Left colon (tissue), 2 donors: Measurements from ENCODE around the gene ASMT. TPM values are rescaled to one million over a fixed set of nuclear protein-coding genes. Genes with fewer than 3 reads are reported as not detected.
"Not testable (repeated sequence)": the region's sequence is repeated elsewhere in the genome, so short reads cannot be mapped to it uniquely, and the experiment has no call there.

Experiments used
- ATAC-seq: fragments of 200-7000 bp; cut with Tn5 transposase; one replicate; pipeline ENCODE4 v1.9.1; 2020; ENCODE audit warnings: mild to moderate bottlenecking, moderate library complexity
- DNase-seq, 2 donors: peaks; one replicate each; pipeline ENCODE4 v3.0.0-alpha.2; 2020
- intact Hi-C, 2 donors: fragments of 100-400 bp; cut with DNase I in 1 of 2; cut with micrococcal nuclease in 1 of 2; formaldehyde crosslinking; loops; one replicate each; pipeline versions ENCODE4 v1.11.2 to v1.14.0; 2022; cut with DNase I, micrococcal nuclease
- total RNA-seq, 2 donors: library from RNA; stranded (reverse); fragmentation: NEBNext Ultra II Directional; extraction: Animal tissue kit (Norgen Biotek cat#: 25700); gene quantifications; one replicate each; pipeline ENCODE4 v1.2.1, GENCODE V29; 2021
- donor health status: DM: no; HTN: no; CAD: no.
- donor health status: DM: yes; HTN: yes; CAD: no.

The ASMT gene
- total RNA-seq, 2 donors from 2014 or later, result not detected

DNA sequence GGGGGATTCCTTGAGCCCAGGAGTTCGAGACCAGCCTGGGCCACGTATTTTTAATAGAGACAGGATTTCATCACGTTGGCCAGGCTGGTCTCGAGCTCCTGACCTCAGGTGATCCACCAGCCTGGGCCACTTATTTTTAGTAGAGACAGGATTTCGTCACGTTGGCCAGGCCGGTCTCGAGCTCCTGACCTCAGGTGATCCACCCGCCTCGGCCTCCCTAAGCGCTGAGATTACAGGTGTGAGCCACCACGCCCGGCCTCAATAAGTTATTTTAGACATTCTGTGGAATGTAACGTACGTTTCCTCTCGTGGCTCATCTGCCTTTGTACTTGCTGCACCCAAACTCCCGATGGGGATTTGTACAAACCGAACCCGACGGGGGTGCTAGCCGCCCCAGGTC is 8.8 kb downstream of the ASMT start:
- no peak for ATAC-seq
- intact Hi-C loops, result no loop called here

DNA sequence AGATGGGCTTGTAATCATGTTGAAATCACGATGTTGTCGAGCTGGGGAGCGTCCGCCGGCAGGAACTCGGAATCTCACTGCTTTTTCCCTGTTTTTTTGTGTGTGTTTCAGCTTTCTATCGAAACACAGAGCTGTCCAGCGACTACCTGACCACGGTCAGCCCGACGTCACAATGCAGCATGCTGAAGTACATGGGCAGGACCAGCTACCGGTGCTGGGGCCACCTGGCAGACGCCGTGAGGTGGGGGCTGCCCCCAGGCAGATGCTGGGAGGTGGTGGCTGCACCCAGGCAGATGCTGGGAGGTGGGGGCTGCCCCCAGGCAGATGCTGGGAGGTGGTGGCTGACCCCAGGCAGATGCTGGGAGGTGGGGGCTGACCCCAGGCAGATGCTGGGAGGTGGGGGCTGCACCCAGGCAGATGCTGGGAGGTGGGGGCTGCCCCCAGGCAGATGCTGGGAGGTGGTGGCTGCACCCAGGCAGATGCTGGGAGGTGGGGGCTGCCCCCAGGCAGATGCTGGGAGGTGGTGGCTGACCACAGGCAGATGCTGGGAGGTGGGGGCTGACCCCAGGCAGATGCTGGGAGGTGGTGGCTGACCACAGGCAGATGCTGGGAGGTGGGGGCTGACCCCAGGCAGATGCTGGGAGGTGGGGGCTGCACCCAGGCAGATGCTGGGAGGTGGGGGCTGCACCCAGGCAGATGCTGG is 9.4 kb downstream of the ASMT start:
- intact Hi-C loops, ATAC-seq, DNase-seq: not testable (repeated sequence)

More for the DNA sequence above, 8.8 kb downstream of the ASMT start:
- DNase-seq, result no peak

DNA sequence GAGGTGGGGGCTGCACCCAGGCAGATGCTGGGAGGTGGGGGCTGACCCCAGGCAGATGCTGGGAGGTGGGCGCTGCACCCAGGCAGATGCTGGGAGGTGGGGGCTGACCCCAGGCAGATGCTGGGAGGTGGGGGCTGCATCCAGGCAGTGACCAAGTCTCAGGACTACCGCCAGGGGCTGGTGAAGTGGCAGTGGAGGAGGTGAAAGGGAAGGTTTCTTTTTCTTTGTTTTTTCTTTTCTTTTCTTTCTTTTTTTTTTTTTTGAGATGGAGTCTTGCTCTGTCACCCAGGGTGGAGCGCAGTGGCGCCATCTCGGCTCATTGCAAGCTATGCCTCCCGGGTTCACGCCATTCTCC is 10.0 kb downstream of the ASMT start:
- intact Hi-C loops, ATAC-seq, DNase-seq: not testable (repeated sequence)

DNA sequence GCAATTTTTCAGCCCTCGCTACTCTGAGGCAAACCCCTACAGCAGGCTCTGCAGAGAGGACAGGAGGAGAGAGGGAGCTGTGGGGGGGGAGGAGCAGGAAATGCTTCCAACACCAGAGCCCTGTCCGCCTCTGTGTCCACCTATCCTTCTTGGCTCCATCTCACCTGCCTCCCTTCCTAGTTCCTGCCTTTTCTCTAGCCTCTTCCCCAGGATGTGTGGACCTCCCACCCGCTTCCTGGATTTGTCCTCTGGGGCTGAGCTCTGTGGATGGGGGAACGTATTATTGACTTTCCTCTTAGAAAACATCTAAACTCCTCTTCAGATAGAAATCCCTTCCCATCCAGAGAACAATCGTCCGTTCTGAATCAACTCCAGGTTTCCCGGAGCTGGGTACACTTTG is 14.4 kb downstream of the ASMT start:
- intact Hi-C loops, result no loop called here
- ATAC-seq, result no peak

DNA sequence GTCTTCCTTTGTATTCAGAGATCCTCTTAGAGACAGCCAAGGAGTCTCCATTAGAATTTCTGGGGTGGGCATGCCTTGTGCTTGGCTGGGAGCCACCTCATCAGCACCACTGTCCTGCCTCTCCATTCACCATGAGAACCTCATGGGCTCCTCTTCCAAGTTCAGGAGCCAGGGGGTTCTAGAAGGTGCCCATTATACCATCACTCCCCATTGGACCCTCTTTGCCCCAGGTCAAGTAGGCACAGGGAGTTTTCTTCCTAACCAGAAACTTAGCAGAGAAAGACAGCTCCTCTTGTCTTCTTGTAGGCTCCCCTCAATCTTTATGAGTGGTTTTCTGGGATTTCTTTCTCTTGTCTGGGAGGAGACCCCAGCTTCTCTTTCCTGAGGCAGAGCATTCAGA is 31.1 kb downstream of the ASMT start:
- intact Hi-C loops, result no loop called here
- ATAC-seq (no peak), DNase-seq (no peak)

More for the DNA sequence above, 14.4 kb downstream of the ASMT start:
- DNase-seq, result no peak

DNA sequence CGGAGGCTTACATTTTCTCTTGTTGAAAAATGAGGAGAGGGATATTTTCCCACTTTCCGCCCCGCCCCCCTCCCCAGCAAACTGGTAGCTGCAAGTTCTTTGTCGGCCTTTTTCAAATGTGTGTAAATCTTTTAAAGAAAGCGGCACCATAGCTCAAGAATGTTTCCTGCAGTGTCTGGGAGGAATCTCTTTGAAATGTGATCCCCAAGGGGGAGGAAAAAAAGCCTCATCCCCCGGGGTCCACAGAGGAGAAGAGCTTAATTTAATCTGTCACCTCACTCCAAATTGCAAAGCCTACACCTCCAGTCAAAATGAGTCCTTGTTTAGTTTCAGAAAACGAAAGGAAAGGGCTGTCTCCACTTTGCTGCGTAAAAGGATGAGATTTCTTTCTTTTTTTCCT is 34.8 kb downstream of the ASMT start:
- intact Hi-C loops, result loop anchor here (5.0 to 10.0 kb wide), 2 partner anchors 945 to 948 kb away; no protein-coding TSS in a partner anchor

DNA sequence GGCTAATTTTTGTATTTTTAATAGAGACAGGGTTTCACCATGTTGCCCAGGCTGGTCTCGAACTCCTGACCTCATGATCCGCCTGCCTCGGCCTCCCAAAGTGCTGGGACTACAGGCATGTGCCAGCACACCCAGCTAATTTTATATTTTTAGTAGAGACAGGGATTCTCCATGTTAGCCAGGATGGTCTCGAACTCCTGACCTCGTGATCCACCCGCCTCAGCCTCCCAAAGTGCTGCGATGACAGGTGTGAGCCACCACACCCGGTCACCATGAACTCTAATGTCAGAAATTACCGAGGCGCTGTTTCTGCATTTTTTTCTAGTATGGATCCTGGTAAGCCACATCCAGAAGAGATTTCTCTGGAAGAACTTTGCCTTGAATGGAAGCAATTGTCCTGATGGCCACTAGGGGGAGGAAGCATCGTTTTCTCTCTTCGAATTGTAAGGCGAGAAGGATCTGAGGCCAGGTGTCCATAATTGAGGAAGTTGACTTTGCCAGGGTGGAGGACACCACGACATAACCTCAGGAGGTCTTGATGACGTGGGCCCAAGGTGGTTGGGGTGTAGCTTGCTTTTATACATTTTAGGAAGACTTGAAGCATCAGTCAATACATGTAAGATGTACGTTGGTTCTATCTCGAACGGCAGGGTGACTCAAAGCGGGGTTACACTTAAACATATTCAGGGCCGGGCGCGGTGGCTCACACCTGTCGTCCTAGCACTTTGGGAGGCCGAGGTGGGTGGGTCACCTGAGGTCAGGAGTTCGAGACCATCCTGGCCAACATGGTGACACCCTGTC is 37.4 kb downstream of the ASMT start:
- peak; percentile 35 to 36 for DNase-seq
- intact Hi-C loops, result loop anchor here (5.0 to 10.0 kb wide), 2 partner anchors 943 to 945 kb away; no protein-coding TSS in a partner anchor
- peak; percentile 81 for ATAC-seq

More for the DNA sequence above, 34.8 kb downstream of the ASMT start:
- ATAC-seq (no peak), DNase-seq (no peak)

DNA sequence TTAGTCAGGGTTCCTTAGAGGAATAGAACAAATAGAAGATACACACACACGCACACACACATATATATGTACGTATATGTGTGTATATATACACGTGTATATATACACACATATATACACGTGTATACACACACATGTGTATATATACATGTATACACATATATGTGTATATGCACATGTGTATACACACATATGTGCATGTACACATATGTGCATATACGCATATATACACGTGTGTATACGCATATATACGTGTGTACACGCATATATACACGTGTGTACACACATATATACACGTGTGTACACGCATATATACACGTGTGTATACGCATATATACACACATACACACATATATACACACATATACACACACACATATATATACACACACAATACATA is 41.5 kb downstream of the ASMT start:
- ATAC-seq (no peak), DNase-seq (no peak)
- intact Hi-C loops, result loop anchor here in 1 of 2 donors (10.0 kb wide), 1 partner anchor 938 kb away; no protein-coding TSS in a partner anchor

DNA sequence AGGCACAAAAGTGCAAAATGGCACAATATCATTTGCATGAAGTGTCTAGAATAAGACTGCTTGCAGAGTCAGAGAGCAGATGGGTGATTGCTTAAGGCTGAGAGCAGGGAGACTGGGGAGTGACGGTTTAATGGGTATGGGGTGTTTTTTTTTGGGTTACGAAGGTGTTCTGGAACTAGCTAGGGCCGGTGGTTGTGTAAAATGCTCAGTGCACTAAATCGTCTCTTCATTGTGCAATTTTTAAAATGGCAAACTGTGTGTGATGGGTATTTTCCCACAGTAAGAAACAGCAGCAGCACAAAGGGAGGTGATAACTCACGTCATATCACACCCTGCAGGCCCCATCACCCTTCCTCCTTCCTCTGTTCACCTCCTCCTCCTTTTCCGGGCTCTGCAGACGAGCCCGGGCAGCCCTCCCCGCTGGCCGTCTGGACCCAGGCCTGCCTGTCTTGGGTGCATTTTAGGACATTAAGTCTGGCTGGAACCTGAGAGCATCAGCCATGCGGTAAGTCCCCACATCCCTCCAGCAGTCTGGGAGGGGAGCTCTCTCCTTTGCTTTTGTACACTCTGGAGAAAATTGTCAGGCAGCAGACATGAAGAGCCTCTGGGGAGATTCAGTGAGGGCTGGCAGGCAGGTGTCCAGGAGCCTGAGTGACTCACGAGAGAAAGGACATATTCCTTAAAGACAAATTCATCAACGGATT is 42.7 kb downstream of the ASMT start:
- ATAC-seq (peak; percentile 35), DNase-seq (peak in 1 of 2 donors; percentile 24)
- intact Hi-C loops, result loop anchor here in 1 of 2 donors (10.0 kb wide), 1 partner anchor 937 kb away; no protein-coding TSS in a partner anchor

DNA sequence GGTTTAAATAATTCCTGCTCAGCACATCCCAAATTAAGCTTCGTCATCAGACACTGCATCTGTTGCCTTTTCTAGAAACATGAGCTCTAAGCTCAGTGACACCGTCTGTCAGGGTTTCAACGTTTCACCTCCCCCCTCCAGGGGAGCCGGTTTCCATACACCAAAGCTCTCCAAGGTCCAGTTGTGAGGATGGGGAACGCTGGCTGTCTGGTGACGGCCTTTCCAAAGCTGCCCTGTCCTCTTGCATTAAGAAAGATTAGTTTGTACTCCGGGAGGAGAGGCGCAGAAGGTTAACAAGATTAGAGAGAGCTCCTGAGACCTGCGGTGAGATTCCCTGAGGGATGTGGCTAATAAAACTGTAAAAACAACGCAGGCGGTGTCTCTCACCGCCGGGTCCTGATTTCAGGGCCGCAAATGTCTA is 43.2 kb downstream of the ASMT start:
- ATAC-seq (no peak), DNase-seq (no peak)
- intact Hi-C loops, result loop anchor here in 1 of 2 donors (10.0 kb wide), 1 partner anchor 937 kb away; no protein-coding TSS in a partner anchor

DNA sequence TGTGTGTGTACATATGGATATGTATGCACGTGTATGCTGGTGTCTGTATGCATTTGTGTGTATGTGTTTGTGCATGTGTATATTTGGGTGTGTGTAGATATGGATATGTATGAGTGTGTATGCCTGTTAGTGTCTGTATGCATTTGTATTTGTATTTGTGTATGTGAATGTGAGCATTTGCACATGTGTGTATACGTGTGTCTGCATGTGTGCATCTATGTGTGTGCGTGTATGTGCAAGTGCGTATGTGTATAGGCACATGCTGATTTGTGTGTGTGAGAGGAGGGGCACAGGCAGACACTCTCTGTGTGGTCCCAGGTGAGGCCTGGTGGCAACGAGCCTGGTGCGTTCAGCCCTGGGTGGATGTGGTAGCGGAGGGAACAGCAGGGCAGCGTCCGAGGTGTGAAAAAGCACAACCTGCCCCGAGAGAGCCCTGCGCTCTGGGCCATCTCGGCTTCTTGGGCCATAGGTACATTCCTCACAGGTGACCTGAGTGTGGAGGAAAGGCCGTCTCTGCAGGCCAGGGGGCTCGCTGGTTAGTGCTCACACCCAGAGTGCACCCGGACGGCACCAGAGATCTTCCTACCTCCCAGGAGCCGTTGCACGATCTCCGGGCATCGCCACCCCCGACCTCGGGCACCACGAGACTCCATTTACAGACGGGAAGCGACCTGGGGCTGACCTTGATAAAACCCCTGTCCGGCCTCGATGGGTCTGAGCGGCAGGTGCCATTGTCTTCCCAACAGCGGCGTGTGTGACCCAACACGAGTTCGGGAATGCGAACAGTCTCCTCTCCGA is 45.0 kb downstream of the ASMT start:
- DNase-seq, result no peak
- intact Hi-C loops, result loop anchor here in 1 of 2 donors (10.0 kb wide), 1 partner anchor 935 kb away; no protein-coding TSS in a partner anchor
- no peak for ATAC-seq

DNA sequence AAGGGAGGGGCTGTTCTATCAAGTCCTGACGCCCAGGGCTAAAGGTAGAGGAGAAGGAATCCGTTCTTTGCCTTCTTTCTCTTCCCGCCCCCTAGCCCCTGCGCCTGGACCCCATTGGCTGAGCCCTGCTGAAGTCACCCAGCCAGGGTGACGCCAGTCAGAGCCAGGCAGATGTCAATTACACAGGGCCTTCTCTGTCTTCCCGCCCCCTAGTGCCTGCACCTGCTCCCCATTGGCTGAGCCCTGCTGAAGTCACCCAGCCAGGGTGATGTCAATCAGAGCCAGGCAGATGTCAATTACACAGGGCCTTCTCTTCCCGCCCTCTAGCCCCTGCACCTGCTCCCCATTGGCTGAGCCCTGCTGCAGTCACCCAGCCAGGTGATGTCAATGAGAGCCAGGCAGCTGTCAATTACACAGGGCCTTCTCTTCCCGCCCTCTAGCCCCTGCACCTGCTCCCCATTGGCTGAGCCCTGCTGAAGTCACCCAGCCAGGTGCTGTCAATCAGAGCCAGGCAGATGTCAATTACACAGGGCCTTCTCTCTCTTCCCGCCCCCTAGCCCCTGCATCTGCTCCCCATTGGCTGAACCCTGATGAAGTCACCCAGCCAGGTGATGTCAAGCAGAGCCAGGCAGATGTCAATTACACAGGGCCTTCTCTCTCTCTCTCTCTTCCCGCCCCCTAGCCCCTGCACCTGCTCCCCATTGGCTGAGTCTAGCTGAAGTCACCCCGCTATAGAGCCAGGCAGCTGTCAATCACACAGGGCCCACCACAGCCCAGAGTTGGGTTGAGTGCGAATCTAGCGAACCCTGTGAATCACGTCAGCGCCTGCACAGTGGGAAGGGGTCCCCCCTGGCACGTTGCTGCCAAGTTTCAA is 46.4 kb downstream of the ASMT start:
- ATAC-seq, result peak; percentile 61
- DNase-seq, result peak; percentile 60 to 77
- intact Hi-C loops, result no loop called here

DNA sequence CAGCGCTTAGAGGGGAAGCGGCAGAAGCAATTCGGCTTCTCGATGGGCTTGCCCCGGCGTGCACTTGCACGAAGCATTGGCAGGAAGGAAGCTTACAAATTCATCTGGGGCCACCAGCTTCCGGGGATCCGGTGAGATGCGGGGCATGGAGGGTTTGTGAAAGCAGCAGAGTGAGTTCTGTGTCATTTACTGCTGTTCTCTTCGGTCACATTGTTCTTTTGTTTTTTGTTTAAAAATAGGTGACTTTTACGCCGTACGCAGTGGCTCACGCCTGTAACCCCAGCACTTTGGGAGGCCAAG is 47.0 kb downstream of the ASMT start:
- intact Hi-C loops, result no loop called here
- DNase-seq (no peak), ATAC-seq (no peak)

DNA sequence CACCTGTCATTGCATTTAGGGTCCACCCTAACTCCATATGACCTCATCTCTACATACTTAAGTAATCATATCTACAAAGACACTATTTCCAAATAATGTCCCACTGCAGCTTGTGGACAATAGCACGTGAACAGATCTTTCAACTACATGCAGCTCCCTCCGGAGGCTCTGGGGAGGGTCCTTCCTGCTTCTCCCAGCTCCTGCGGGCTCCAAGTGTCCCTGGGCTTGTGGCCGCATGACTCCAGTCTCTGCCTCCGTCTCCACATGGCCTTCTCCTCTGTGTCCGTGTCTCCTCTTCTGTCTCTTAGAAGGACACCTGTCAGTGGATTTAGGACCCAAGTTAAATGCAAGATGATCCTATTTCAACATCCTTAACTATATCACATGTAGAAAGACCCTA is 52.7 kb downstream of the ASMT start:
- no peak for DNase-seq
- intact Hi-C loops, result no loop called here
- ATAC-seq, result no peak

DNA sequence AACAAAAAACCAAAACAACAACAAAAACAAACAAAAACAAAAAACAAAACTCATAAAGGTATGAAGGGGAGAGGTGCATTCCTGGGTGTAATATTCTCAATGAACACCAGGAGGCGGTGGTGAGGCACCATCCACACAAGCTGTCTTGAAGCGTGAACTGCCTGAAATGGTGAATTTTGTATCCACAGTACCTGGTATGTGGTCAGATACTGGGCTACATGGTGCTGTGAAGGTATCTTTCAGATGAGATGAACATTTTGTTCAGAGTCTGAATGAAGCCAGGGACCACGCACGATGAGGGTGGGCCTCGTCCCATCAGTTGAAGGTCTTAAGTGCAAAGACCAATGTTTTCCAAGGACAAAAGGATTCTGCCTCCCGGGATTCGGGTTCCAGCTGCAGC is 58.5 kb downstream of the ASMT start:
- no peak for DNase-seq
- ATAC-seq, result peak; percentile 55
- intact Hi-C loops, result no loop called here

DNA sequence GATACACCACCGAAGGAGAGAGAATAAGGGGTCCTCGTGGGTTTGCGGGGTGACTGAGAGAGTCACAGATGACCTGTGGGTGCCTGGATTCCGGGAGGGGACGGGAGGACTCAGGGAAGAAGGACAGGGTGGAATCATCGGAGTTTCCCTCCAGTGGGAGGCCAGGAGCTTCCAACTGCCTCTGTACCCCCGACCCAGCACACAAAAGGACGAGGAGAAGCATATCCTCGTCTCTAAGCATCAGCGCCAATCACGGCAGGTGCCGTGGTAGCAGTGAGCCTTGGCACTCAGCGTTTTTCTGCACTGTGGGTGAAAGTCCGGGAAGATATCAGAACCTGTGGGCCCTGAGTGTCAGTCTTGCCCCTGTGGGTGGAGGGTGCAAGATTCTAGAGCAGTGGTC is 62.0 kb downstream of the ASMT start:
- ATAC-seq (no peak), DNase-seq (no peak)
- intact Hi-C loops, result no loop called here

DNA sequence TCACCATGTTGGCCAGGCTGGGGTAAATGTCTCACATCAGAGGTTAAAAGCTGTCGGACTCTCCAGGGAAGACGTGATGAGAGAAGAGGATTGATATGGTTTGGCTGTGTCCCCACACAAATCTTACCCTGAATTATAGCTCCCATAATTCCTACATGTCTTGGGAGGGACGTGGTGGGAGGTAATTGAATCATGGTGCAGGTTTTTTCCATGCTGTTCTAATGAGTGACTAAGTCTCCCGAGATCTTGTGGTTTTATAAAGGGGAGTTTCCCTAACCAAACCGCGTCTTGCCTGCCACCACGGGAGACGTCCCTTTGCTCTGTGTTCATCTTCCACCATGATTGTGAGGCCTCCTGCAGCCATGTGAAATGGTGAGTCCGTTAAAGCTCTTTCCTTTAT is 64.4 kb downstream of the ASMT start:
- DNase-seq (no peak), ATAC-seq (no peak)
- intact Hi-C loops, result no loop called here

DNA sequence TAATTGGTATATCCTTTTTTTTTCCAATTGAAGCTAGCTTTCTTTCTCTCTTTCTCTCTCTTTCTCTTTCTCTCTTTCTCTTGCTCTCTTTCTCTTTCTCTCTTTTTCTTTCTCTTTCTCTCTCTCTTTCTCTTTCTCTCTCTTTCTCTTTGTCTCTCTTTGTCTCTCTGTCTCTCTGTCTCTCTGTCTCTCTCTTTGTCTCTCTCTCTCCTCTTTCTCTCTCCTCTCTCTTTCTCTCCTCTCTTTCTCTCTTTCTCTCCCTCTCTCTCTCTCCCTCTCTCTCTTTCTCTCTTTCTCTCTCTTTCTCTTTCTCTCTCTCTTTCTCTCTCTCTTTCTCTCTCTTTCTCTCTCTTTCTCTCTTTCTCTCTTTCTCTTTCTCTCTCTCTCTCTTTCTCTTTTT is 66.6 kb downstream of the ASMT start:
- intact Hi-C loops, result no loop called here
- ATAC-seq (no peak), DNase-seq (no peak)
